Smooth muscle cell (in vitro differentiated cells): ENCODE data around the gene LRP8. TPM values are rescaled to one million over a fixed set of nuclear protein-coding genes. Genes with fewer than 3 reads are reported as not detected.

Source experiments
- DNase-seq: peaks from one replicate; lab custom pipeline; 2025; ENCODE audit not compliant: unreplicated experiment; lab: John Stamatoyannopoulos, UW
- H2AFZ ChIP-seq: fragments of 200-600 bp; sonication (generic); 2 replicates; pipeline ENCODE4 v1.6.0; 2016; ENCODE audit warnings: antibody characterized with exemption, low read depth, mild to moderate bottlenecking
- H3F3A ChIP-seq: fragments of 200-600 bp; sonication (generic); 2 replicates; pipeline ENCODE4 v1.6.0; 2017; ENCODE audit warnings: antibody characterized with exemption, low read depth
- H3K27ac ChIP-seq: fragments of 200-600 bp; sonication (generic); 2 replicates; pipeline ENCODE4 v1.5.1; 2016; ENCODE audit warnings: low read depth, mild to moderate bottlenecking
- H3K27me3 ChIP-seq: fragments of 200-600 bp; sonication (generic); 2 replicates; pipeline ENCODE4 v1.6.1; 2016; ENCODE audit warnings: low read depth, mild to moderate bottlenecking
- H3K36me3 ChIP-seq: fragments of 200-600 bp; sonication (generic); 2 replicates; pipeline ENCODE4 v1.5.1; 2016; ENCODE audit warnings: low read depth
- H3K4me1 ChIP-seq: fragments of 200-600 bp; sonication (generic); 2 replicates; pipeline ENCODE4 v1.5.1; 2016; ENCODE audit warnings: low read depth
- H3K4me2 ChIP-seq: fragments of 200-600 bp; sonication (generic); 2 replicates; pipeline ENCODE4 v1.6.0; 2016; ENCODE audit warnings: mild to moderate bottlenecking
- H3K4me3 ChIP-seq: fragments of 200-600 bp; sonication (generic); 2 replicates; pipeline ENCODE4 v1.5.1; 2016; ENCODE audit warnings: mild to moderate bottlenecking
- H3K79me2 ChIP-seq: fragments of 200-600 bp; sonication (generic); 2 replicates; pipeline ENCODE4 v1.6.0; 2016; ENCODE audit warnings: low read depth, mild to moderate bottlenecking
- H3K9ac ChIP-seq: fragments of 200-600 bp; sonication (generic); 2 replicates; pipeline ENCODE4 v1.6.0; 2016; ENCODE audit warnings: low read depth
- H3K9me3 ChIP-seq: fragments of 200-600 bp; sonication (generic); replicated peaks from 2 replicates; pipeline ENCODE4 v1.5.1; 2016; ENCODE audit warnings: low read depth
- H4K20me1 ChIP-seq: fragments of 200-600 bp; sonication (generic); 2 replicates; pipeline ENCODE4 v1.6.0; 2016; ENCODE audit warnings: low read depth
- WGBS: methylation state at CpG from one replicate; pipeline ENCODE4 v1.1.7; 2016; ENCODE audit warnings: low lambda C conversion rate; 5-methylcytosine and 5-hydroxymethylcytosine counted together
- polyA plus RNA-seq: library from polyadenylated mRNA; unstranded; fragments of >200 nt; fragmentation: Nextera tagmentation; extraction: Ambion mirVana; gene quantifications from 2 replicates; pipeline ENCODE4 v1.2.1, GENCODE V29; 2016
- total RNA-seq: library from RNA; depleted of rRNA; stranded (reverse); fragments of >200 nt; gene quantifications from 2 replicates; pipeline ENCODE4 v1.2.3, GENCODE V29; 2014
- TF ChIP-seq, protein P1 (sequence below): fragments of 200-600 bp; sonication (generic); IDR thresholded peaks from 2 replicates; pipeline ENCODE4 v1.5.1; 2017; ENCODE audit warnings: borderline replicate concordance, mild to moderate bottlenecking, antibody characterized with exemption; ENCODE audit not compliant: insufficient read depth, poor library complexity, severe bottlenecking

The LRP8 gene
- total and polyA plus RNA-seq, 2 experiments from 2014 or later, result 5.6 to 8.1 TPM

DNA sequence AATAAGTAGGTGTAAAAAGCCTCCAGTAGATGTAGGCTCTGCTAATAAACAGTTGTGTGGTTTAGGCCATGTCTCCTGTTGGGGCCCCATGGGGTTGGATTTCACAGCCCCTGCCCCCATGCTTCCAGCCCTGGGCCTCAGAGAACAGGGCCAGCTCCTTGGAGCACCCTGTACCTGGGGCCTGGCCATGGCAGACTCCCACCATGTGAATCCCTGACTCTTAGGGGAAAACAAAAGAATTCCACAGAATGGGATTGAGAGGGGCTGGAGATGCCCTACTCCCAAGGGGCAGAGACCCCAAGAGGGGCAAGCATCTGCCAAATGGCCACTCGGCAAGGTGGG, 11.5 kb downstream of the LRP8 start:
- H3K27me3 ChIP-seq, result no peaks in the 10 kb centered on the region
- H3K4me1 ChIP-seq, result peaks cover 8% of the 10 kb centered on the region
- H3K4me2 ChIP-seq, result no peak overlapping the region
- no peaks in the 10 kb centered on the region for H3K79me2 ChIP-seq
- H3F3A ChIP-seq, result no peaks in the 10 kb centered on the region
- H4K20me1 ChIP-seq, result no peaks in the 10 kb centered on the region
- H3K36me3 ChIP-seq, result no peaks in the 10 kb centered on the region
- no peak for DNase-seq
- H3K9ac ChIP-seq, result no peak overlapping the region
- no peak overlapping the region for H2AFZ ChIP-seq
- WGBS, result 88% methylated on average over 1 of the region's 1 CpG
- no peaks in the 10 kb centered on the region for H3K9me3 ChIP-seq
- TF ChIP-seq, protein P1, sequence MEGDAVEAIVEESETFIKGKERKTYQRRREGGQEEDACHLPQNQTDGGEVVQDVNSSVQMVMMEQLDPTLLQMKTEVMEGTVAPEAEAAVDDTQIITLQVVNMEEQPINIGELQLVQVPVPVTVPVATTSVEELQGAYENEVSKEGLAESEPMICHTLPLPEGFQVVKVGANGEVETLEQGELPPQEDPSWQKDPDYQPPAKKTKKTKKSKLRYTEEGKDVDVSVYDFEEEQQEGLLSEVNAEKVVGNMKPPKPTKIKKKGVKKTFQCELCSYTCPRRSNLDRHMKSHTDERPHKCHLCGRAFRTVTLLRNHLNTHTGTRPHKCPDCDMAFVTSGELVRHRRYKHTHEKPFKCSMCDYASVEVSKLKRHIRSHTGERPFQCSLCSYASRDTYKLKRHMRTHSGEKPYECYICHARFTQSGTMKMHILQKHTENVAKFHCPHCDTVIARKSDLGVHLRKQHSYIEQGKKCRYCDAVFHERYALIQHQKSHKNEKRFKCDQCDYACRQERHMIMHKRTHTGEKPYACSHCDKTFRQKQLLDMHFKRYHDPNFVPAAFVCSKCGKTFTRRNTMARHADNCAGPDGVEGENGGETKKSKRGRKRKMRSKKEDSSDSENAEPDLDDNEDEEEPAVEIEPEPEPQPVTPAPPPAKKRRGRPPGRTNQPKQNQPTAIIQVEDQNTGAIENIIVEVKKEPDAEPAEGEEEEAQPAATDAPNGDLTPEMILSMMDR, result no peak
- no peak overlapping the region for H3K4me3 ChIP-seq
- H3K27ac ChIP-seq, result no peak overlapping the region

GRCh38 chr1:53315456-53316423, 12.1 kb downstream of the LRP8 start:
- Histone ChIP-seq H3K79me2 (no peaks in the 10 kb centered on the region), H3K27me3 (no peaks in the 10 kb centered on the region), H3F3A (no peaks in the 10 kb centered on the region), H4K20me1 (no peaks in the 10 kb centered on the region), H3K27ac (no peak overlapping the region), H3K9ac (no peak overlapping the region), H3K4me1 (peaks cover 8% of the 10 kb centered on the region), H3K4me3 (no peak overlapping the region), H3K36me3 (no peaks in the 10 kb centered on the region), H3K9me3 (no peaks in the 10 kb centered on the region), H3K4me2 (no peak overlapping the region), H2AFZ (no peak overlapping the region)
- 79% methylated on average over 10 of the region's 10 CpGs for WGBS
- no peak for DNase-seq
- TF ChIP-seq, protein P1, result no peak

- H3K9ac ChIP-seq, result no peak overlapping the region
- no peaks in the 10 kb centered on the region for H4K20me1 ChIP-seq
Observed at GRCh38 chr1:53315046-53315445, 12.8 kb downstream of the LRP8 start.

More at GRCh38 chr1:53315046-53315445, 12.8 kb downstream of the LRP8 start:
- H3K27ac ChIP-seq, result no peak overlapping the region
- 95% methylated on average over 3 of the region's 3 CpGs for WGBS
- H3K9me3 ChIP-seq, result no peaks in the 10 kb centered on the region
- no peaks in the 10 kb centered on the region for H3K36me3 ChIP-seq
- H3K4me2 ChIP-seq, result no peak overlapping the region
- peaks cover 8% of the 10 kb centered on the region for H3K4me1 ChIP-seq
- TF ChIP-seq, protein P1, result no peak
- no peak for DNase-seq
- no peaks in the 10 kb centered on the region for H3K79me2 ChIP-seq
- H3K4me3 ChIP-seq, result no peak overlapping the region
- H3F3A ChIP-seq, result no peaks in the 10 kb centered on the region
- H3K27me3 ChIP-seq, result no peaks in the 10 kb centered on the region
- H2AFZ ChIP-seq, result no peak overlapping the region
